ENCODE data around the gene MYOM1.
A peak's percentile ranks its signal among the peaks of the same experiment; 100 is the strongest.
"Not testable (repeated sequence)": the region's sequence is repeated elsewhere in the genome, so short reads cannot be mapped to it uniquely, and the experiment has no call there.

MYOM1 gene

GRCh38 chr18:3086871-3087270 is 132.9 kb downstream of the MYOM1 start:
- no peak for DNase-seq (ENCODE audit: low read depth in 2 of 2)

GRCh38 chr18:3085612-3086011 is 134.2 kb downstream of the MYOM1 start:
- DNase-seq (ENCODE audit: low read depth in 2 of 2) = no peak

DNA sequence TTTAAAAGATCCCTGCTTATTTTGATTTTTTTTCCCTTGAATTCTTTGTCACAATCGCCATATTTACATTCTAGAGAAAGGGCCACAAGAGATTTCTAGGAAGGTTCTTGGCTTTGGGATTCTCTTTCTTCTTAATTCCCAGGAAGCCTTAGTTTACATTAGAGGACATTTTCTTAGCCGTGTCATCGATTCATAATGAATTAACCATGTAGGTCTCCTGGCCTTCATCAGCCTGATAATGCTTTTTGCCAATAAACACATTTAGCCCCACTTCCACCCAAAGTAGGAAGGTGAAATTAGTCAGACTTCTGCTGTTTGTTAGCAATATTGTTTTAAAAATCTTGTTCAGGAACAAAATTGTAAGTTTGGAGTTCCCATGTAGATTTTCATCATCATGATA is 135.6 kb downstream of the MYOM1 start:
- no peak for DNase-seq (ENCODE audit: low read depth in 2 of 2)

GRCh38 chr18:3083766-3084165 is 136.0 kb downstream of the MYOM1 start:
- no peak for DNase-seq (ENCODE audit: low read depth in 2 of 2)

DNA sequence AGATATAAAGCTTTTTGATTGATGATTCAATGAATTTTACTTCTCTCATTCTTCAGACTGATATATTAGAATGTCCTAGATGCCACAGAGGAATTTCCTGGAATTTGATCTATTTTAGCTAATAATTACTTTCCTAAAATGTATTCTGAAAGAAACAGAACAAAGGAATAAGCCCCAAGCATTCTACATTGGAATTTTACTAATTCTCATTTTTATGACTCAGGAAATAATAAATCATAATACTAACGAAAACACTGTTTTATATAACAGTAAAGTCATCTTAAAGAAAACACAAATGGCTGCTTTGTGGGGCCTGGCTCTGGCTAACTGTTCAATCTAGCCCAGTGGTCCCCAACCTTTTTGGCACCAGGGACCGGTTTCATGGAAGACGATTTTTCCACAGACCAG is 138.2 kb downstream of the MYOM1 start:
- DNase-seq (ENCODE audit: low read depth in 2 of 2) = no peak

- DNase-seq (ENCODE audit: low read depth in 2 of 2) = no peak
Measured at GRCh38 chr18:3079653-3080052, 140.1 kb downstream of the MYOM1 start.

- no peak for DNase-seq (ENCODE audit: low read depth in 2 of 2)
Measured at GRCh38 chr18:3075491-3075890, 144.3 kb downstream of the MYOM1 start.

GRCh38 chr18:3074087-3074486 is 145.7 kb downstream of the MYOM1 start:
- no peak for DNase-seq (ENCODE audit: low read depth in 2 of 2)

DNA sequence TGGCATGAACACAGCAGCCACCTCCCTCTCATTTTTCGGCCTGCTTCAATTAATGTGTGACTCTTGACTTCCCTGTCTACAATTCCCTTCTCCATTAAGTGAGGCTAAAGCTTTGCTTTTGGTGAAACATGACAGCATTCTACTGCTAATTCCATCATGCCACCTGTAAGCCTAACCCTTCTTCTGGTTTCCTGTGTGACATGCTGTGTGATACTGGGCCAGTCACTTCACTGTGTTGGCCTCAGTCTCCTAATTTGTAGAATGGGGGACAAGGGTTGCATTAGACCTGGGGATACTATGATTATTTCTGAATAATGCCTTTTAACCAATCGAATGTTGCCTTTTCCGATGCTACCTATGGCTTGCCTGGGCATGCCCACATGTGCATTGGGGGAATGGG is 146.4 kb downstream of the MYOM1 start:
- not testable (repeated sequence) for DNase-seq (ENCODE audit: low read depth in 2 of 2)

GRCh38 chr18:3071676-3072075 is 148.1 kb downstream of the MYOM1 start:
- DNase-seq (ENCODE audit: low read depth in 2 of 2) = no peak

- no peak for DNase-seq (ENCODE audit: low read depth in 2 of 2)
Measured at GRCh38 chr18:3069671-3070433, 149.9 kb downstream of the MYOM1 start.

- no peak for DNase-seq (ENCODE audit: low read depth in 2 of 2)
Measured at GRCh38 chr18:3067722-3068121, 152.0 kb downstream of the MYOM1 start.

GRCh38 chr18:3067165-3067661 is 152.6 kb downstream of the MYOM1 start:
- no peak for DNase-seq (ENCODE audit: low read depth in 2 of 2)

DNA sequence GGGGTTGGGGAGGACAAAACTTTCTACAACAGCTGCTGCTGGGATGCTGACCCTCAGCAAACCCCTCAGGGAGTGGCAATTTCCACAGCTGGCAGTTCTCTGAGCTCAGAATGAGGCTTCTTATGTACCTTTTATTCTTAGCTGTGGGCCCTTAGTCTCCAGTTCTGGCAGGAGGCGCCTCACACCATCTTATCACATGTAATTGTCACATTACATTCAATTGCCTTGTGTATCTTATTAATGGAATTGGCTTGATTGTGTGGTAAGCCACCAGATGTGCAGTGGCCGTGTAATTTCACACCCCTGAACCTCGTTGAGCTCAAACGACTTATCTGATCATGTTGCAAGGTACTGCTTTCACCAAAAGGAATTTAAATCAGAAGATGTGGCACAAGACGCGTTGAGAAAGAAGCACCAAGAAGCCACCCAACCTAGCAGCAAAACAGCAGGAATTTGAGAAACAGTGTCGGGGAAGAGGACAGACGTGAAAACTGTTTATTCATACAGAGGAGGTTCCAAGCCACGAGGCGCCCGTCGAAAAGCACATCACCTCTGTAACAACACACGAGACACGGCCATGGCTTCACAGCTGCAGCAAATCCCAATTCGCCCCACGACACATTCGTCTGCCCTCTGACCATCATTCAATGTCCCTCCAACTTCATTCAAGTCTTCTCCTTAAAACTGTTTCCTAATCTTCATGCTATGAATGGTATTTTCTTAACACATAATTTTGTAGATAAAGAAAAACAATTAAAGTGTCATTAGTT is 153.2 kb downstream of the MYOM1 start:
- no peak for DNase-seq (ENCODE audit: low read depth in 2 of 2)

DNA sequence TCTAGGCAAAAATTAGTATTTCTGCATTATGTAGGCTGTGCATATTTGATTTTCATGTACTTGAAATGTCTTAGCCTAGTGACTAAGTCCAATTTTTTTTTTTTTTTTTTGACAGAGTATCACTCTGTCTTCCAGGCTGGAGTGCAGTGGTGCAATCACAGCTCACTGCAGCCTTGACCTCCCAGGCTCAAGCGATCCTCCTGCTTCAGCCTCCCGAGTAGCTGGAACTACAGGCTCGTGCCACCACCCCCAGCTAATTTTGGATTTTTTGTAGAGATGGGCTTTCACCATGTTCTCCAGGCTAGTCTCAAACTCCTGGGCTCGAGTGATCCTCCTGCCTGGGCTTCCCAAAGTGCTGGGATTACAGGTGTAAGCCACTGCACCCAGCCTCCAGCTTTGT is 156.0 kb downstream of the MYOM1 start:
- DNase-seq (ENCODE audit: low read depth in 2 of 2) = not testable (repeated sequence)

DNA sequence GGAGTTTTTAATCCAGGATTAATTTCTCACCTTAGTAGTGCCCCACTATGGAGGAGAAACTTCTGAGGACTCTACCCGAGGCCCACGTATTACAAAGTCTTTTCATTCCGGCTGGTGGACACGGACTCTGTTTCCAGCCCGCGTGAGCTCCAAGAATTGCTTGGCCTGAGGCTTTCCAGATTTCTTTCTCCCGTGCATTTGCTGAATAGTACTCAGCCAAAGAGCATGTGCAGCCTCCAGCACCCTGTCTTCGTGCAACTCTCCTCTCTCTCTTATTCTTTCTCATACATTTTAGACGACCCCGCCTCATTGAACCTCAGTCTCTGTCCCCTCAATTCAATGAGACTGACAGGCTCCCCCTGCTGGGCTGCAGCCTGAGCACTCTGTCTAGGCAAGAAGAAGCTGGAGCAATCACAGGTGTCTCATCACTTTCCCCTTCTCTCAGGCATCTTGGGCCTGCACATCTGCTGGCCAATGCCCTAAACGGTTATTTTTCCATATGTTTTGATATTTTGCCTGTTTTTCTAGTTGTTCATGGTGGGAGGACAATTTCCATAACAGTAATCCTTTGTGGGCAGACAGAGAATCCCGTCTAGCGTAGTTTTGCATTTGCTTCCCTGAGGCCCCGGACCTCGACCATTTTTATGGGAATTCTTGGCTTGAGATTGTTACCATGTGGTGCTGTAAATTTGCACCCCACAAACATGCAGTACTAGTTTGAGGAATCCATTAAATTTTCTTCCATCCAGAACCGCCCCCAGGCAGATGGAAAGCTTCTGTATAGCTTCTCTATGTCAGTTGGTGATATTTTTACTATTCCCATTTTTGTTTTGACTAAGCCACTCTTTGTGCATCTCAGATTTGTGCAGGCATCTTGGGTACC is 156.7 kb downstream of the MYOM1 start:
- peak; percentile 31 to 53 for DNase-seq (ENCODE audit: low read depth in 2 of 2)

DNA sequence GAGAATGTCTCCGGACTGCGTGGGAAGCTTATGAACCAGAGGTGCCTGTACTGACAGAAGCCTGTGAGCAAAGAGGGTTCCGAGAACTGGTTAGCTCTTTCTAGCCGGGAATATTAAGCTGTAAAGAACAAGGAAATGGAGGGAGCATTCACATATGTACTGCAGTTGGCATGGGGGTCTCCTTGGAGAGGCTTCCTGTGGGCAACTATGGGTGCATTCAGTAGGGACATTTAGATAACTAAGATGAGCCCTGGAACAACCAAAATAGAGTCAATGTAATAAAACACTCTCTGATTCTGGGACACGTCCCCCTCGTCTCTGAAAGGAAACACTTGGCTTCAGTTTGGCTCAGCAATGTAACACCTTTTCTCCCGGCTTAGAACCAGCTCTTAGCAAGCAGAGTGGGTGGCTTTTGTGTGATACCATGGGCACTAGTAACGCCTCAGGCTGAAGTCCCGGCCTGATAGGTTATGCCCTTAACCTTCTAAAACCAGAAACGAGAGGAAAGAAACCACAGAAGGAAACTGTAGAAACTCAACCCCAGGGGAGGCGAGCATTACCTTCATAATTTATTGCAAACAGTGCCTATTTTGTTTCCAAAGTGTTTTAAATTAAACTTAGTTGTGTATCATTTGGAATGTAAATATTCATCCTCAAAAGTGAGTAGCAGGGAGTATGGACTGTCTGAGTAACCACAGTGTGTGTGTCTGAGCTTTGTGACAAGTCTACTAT is 158.0 kb downstream of the MYOM1 start:
- peak in 1 of 2 donors; percentile 2 for DNase-seq (ENCODE audit: low read depth in 2 of 2)

DNA sequence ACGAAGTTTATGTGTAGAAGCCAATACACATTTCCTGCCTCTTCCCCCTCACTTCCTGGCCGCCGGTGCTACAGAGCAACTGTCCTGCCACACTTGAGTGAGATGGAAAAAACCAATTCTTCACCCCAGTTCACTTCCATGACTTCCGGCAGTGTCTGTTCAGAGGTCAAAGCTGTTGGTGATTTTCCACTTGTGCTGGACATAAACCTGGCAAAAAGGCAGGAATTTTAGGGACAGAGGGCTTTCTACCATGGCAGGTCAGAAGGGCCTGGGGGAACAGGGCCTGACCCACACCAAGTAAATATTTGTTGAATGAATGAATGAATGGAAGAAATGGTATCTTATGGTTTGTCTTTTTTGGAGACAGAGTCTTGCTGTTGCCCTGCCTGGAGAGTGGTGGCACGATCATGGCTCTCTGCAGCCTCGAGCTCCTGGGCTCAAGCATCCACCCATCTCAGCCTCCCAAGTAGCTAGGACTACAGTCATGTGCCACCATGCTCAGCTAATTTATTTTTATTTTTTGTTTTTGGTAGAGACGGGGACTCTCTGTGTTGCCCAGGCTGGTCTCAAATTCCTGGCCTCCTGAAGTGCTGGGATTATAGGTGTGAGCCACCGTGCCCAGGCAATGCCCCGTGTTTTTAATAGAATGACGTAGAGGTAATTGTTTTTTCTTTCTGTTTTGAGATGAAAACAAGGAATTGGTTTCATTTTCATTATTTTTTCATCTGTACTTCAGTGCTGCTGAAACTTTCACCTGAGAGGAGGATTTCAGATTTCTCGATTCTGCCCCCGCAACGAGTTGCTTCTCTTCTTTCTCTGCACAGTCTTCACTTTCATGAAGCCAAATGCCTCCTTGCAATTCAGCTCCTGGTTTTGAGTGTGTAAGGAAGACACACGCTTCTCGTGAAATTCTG is 158.8 kb downstream of the MYOM1 start:
- peak in 1 of 2 donors; percentile 7 for DNase-seq (ENCODE audit: low read depth in 2 of 2)

- DNase-seq (ENCODE audit: low read depth in 2 of 2) = no peak
Measured at GRCh38 chr18:3059272-3059671, 160.5 kb downstream of the MYOM1 start.
